T-helper 1 cell treated with Interleukin-12 subunit alpha and Interleukin-12 subunit beta and Interleukin-4 antibody, amounts not matched to agents 30 μg/mL and 1 μg/mL, for 36 hours (primary cell): ENCODE results near the gene NRL.

Source experiments
- H3K27ac Mint-ChIP-seq: one replicate; pipeline ENCODE4 v1.8.0; 2021; ENCODE audit warnings: mild to moderate bottlenecking, mixed read lengths
- H3K27me3 Mint-ChIP-seq: one replicate; pipeline ENCODE4 v1.8.0; 2021; ENCODE audit warnings: low read depth, mixed read lengths
- H3K36me3 Mint-ChIP-seq: one replicate; pipeline ENCODE4 v1.8.0; 2021; ENCODE audit warnings: low read depth, mixed read lengths
- H3K4me1 Mint-ChIP-seq: one replicate; pipeline ENCODE4 v1.8.0; 2021; ENCODE audit warnings: low read depth, mixed read lengths
- H3K4me3 Mint-ChIP-seq: one replicate; pipeline ENCODE4 v1.8.0; 2021; ENCODE audit warnings: mild to moderate bottlenecking, moderate library complexity, mixed read lengths
- H3K9me3 Mint-ChIP-seq: one replicate; pipeline ENCODE4 v1.8.0; 2021; ENCODE audit warnings: mixed read lengths

The NRL gene

DNA sequence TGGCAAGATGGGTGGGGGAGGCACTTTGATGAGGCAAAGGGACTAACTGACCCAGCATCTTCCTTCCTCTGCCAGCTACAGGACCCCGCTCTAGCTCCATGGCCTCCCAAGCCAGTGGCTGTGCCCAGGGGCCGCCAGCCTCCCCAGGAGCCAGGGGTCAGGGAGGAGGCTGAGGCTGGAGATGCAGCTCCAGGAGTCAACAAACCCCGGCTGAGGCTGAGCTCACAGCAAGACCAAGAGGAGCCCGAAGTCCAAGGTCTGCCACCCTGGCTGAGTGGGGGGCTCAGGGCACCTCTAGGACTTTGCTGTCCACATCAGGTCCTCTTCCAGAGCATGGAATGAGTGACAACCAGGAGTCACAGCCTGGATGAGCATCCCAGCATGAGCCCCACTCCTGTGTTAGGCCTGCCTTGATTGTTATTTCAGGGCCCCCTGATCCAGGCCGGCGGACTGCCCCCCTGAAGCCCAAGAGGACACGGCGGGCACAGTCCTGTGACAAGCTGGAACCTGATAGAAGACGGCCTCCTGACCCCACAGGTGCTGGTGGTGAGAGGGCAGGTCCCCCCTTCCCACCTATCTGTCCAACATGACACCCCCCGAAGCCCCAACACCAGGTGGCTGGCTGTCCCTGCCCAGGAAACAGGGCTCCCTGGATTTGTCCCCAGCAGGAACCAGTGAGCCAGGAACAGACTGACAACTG lies 45.9 kb downstream of the NRL start:
- peaks cover 3% of the 10 kb centered on the region for H3K27me3 Mint-ChIP-seq
- H3K9me3 Mint-ChIP-seq: no peaks in the 10 kb centered on the region
- no peaks in the 10 kb centered on the region for H3K4me1 Mint-ChIP-seq
- no peak overlapping the region for H3K27ac Mint-ChIP-seq
- H3K4me3 Mint-ChIP-seq: no peak overlapping the region
- H3K36me3 Mint-ChIP-seq: no peaks in the 10 kb centered on the region

GRCh38 chr14:24067133-24068082 lies 47.3 kb downstream of the NRL start:
- H3K4me1 Mint-ChIP-seq: no peaks in the 10 kb centered on the region
- no peaks in the 10 kb centered on the region for H3K9me3 Mint-ChIP-seq
- peaks cover 3% of the 10 kb centered on the region for H3K27me3 Mint-ChIP-seq
- no peak overlapping the region for H3K4me3 Mint-ChIP-seq
- H3K27ac Mint-ChIP-seq: no peak overlapping the region
- H3K36me3 Mint-ChIP-seq: no peaks in the 10 kb centered on the region

DNA sequence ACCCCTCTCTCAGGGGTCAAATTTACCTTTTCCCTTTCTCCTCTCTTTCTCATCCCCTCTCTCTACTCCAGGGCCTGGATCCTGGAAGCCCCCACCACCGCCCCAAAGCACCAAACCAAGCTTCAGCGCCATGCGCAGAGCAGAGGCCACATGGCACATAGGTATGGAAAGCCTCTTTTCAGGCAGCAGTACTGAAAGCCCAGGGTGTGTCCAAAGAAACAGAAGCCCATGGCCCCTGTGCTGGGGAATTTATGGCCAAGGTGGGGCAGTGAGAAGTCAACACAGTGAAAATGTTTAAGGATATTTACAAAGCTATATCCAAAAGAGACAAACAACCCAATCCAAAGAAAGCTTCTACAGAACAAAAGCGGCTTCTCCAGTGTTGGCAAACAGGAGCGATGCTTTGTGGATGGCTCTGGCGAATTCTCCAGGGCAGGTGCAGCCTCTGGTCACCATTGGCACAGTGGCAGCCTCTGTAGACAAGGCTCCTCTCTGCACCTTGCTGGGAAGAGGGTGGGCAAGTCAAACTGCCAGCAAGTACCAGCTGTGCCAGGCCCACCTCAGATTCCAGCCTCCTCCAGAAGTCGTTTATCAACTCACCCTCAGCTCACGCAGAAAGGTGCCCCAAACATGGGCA lies 48.1 kb downstream of the NRL start:
- no peaks in the 10 kb centered on the region for H3K36me3 Mint-ChIP-seq
- H3K27me3 Mint-ChIP-seq: peaks cover 3% of the 10 kb centered on the region
- no peaks in the 10 kb centered on the region for H3K4me1 Mint-ChIP-seq
- H3K9me3 Mint-ChIP-seq: no peaks in the 10 kb centered on the region
- no peak overlapping the region for H3K27ac Mint-ChIP-seq
- no peak overlapping the region for H3K4me3 Mint-ChIP-seq

GRCh38 chr14:24065408-24065807 lies 49.3 kb downstream of the NRL start:
- H3K4me1 Mint-ChIP-seq: no peaks in the 10 kb centered on the region
- H3K27ac Mint-ChIP-seq: no peak overlapping the region
- H3K9me3 Mint-ChIP-seq: no peaks in the 10 kb centered on the region
- H3K36me3 Mint-ChIP-seq: no peaks in the 10 kb centered on the region
- peaks cover 3% of the 10 kb centered on the region for H3K27me3 Mint-ChIP-seq
- H3K4me3 Mint-ChIP-seq: no peak overlapping the region

- Mint-ChIP-seq H3K36me3 (no peaks in the 10 kb centered on the region), H3K4me3 (no peak overlapping the region), H3K27ac (no peak overlapping the region), H3K27me3 (peaks cover 3% of the 10 kb centered on the region), H3K9me3 (no peaks in the 10 kb centered on the region), H3K4me1 (no peaks in the 10 kb centered on the region)
Observed at GRCh38 chr14:24064856-24065255, 49.9 kb downstream of the NRL start.

DNA sequence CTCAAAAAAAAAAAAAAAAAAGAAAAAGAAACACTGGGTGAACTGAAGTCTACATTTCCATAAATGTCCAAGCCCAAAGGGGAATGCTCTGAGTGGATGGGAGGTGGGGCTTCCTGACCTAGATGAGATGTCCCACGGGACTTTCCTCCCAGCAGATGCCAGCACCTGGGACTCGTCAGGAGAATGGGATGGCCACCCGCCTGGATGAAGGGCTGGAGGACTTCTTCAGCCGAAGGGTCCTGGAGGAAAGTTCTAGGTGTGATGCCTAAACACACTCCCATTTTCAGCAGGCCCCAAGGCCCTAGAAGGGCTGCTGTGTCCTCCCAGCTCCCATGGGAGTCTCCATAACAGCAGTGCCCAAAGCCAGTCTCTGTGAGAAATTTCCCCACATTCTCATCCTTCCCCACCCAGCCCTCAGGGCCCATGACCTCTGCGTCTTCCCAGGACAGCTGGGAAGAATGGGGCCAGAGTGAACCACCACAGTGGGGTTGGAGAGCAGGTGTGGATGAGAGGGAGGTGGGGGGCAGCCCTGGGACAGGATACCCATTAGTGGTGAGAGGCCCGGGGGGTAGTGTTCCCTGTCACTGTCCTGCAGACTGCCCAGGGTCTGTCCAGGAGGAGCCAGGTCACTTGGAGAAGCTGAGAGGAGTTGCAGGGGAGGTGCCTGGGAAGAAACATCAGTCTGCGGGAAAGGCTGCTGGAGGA lies 50.5 kb downstream of the NRL start:
- Mint-ChIP-seq H3K4me3 (no peak overlapping the region), H3K27me3 (peaks cover 3% of the 10 kb centered on the region), H3K27ac (no peak overlapping the region), H3K9me3 (no peaks in the 10 kb centered on the region), H3K36me3 (no peaks in the 10 kb centered on the region), H3K4me1 (no peaks in the 10 kb centered on the region)

- H3K27me3 Mint-ChIP-seq: peaks cover 3% of the 10 kb centered on the region
- no peak overlapping the region for H3K27ac Mint-ChIP-seq
- no peaks in the 10 kb centered on the region for H3K4me1 Mint-ChIP-seq
- H3K9me3 Mint-ChIP-seq: no peaks in the 10 kb centered on the region
- H3K36me3 Mint-ChIP-seq: no peaks in the 10 kb centered on the region
- H3K4me3 Mint-ChIP-seq: no peak overlapping the region
Observed at GRCh38 chr14:24063263-24063836, 51.4 kb downstream of the NRL start.

DNA sequence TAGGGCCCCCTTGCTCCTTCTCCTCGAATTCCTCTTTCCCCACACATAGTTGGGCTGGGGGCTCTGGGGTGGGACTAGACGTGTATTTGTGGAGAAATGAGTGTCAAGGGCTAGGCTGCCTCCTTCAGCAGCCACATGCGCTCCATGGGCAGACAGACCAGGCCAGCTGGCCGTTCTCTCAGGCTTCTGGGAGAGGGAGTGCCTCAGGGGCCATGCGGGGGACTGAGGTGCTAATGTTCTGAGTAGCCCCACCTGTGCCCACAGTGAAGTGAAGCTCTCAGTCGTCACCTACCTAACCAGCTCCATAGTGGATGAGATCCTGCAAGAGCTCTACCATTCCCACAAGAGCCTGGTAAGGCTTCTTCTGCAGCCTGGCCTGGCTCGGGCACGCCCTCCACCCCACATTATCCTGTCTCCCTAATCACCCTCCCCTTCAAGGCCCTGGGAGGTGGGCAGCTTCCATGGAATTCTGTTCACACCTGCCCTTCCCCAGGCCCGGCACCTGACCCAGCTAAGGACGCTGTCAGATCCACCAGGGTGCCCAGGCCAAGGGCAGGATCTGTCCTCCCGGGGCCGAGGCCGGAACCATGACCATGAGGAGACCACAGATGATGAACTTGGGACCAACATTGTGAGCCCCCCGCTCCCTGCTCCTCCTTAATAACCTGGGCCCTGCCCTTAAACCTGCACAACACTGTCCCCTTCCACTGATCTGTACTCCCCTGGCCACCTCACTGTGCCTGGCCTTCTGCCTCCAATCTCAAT lies 52.4 kb downstream of the NRL start:
- Mint-ChIP-seq H3K27ac (no peak overlapping the region), H3K4me1 (peaks cover 2% of the 10 kb centered on the region)

DNA sequence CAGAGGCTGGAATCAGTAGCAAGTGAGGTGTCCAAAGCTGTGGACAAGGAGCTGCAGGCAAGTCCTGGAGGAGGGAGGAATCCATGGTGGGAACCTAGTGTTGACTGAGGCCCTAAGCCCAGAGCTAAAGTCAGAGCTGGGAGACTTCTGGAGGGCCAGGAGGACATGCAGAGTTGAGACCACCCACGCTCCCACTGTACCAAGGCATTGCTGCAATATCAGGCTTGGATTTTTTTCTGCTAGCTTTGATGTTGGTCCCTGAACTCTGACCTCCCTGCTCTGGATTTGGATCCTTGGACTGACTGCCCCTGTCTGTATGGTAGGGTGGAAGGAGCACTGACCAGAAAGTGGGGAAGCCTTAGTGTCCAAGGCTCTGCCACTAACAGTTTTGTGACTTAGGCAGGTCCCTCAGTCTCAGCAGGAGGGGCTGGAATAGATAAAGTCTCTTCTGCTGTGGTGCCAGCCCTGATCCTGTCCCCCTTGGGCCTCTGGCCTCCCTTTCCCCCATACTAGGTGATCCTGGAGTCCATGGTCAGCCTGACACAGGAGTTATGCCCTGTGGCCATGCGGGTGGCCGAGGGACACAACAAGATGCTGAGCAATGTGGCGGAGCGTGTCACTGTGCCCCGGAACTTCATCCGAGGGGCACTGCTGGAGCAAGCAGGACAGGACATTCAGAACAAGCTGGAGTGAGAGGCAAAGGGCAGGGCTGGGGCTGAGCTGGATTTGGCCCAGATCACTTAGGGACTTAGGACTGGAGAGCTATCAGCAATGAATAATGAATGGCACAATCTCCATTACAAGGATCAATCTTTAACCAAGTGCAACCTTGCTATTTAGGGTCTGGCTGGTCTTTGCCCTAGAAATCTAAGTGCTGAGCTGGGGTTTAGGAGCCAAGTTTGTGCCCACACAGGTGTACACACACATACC lies 53.5 kb downstream of the NRL start:
- Mint-ChIP-seq H3K27ac (no peak overlapping the region), H3K36me3 (no peaks in the 10 kb centered on the region), H3K27me3 (no peaks in the 10 kb centered on the region), H3K4me3 (no peak overlapping the region), H3K4me1 (peaks cover 2% of the 10 kb centered on the region), H3K9me3 (no peaks in the 10 kb centered on the region)

More for the DNA sequence above, 52.4 kb downstream of the NRL start:
- Mint-ChIP-seq H3K4me3 (no peak overlapping the region), H3K36me3 (no peaks in the 10 kb centered on the region), H3K9me3 (no peaks in the 10 kb centered on the region), H3K27me3 (no peaks in the 10 kb centered on the region)

DNA sequence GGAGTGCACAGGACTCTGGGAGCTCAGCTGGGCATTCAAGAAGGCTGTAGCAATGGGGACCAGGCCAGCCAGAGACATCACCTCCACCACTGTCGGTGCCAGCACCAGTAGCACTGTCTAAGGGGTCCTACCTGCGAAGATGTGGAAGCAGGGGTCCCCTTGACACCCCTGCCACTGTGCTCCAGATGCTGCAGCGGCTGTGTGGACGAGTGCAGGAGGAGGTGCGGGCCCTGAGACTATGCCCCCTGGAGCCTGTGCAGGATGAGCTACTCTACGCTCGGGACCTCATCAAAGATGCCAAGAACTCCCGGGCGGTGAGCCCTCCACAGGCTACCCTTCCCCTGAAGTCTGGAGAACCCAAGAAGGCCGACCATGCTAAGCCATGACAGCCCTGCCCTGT lies 54.3 kb downstream of the NRL start:
- H3K9me3 Mint-ChIP-seq: no peaks in the 10 kb centered on the region
- H3K27me3 Mint-ChIP-seq: no peaks in the 10 kb centered on the region
- H3K27ac Mint-ChIP-seq: no peak overlapping the region
- H3K4me1 Mint-ChIP-seq: peaks cover 2% of the 10 kb centered on the region
- H3K36me3 Mint-ChIP-seq: no peaks in the 10 kb centered on the region
- H3K4me3 Mint-ChIP-seq: no peak overlapping the region

GRCh38 chr14:24059841-24060388 lies 54.8 kb downstream of the NRL start:
- Mint-ChIP-seq H3K36me3 (no peaks in the 10 kb centered on the region), H3K27ac (no peak overlapping the region), H3K4me1 (peaks cover 2% of the 10 kb centered on the region), H3K4me3 (no peak overlapping the region), H3K27me3 (peaks cover 1% of the 10 kb centered on the region), H3K9me3 (no peaks in the 10 kb centered on the region)

- peaks cover 2% of the 10 kb centered on the region for H3K4me1 Mint-ChIP-seq
- H3K9me3 Mint-ChIP-seq: no peaks in the 10 kb centered on the region
- peaks cover 6% of the 10 kb centered on the region for H3K27me3 Mint-ChIP-seq
- no peak overlapping the region for H3K4me3 Mint-ChIP-seq
- H3K27ac Mint-ChIP-seq: no peak overlapping the region
- H3K36me3 Mint-ChIP-seq: no peaks in the 10 kb centered on the region
Observed at GRCh38 chr14:24058951-24059475, 55.7 kb downstream of the NRL start.
